GM20000 (cell line): Measurements from ENCODE around the gene SPRR2D.
"Not testable (repeated sequence)": the region's sequence is repeated elsewhere in the genome, so short reads cannot be mapped to it uniquely, and the experiment has no call there.

Experiments used
- DNase-seq: peaks from one replicate; pipeline ENCODE4 v3.0.0; 2012; ENCODE audit warnings: low spot score
- TF ChIP-seq, protein P1 (sequence below): IDR thresholded peaks from 2 replicates; pipeline ENCODE4 v1.5.1; 2012; ENCODE audit warnings: mild to moderate bottlenecking, control low read depth; ENCODE audit errors: extremely low read depth, missing control alignments

SPRR2D gene

DNA sequence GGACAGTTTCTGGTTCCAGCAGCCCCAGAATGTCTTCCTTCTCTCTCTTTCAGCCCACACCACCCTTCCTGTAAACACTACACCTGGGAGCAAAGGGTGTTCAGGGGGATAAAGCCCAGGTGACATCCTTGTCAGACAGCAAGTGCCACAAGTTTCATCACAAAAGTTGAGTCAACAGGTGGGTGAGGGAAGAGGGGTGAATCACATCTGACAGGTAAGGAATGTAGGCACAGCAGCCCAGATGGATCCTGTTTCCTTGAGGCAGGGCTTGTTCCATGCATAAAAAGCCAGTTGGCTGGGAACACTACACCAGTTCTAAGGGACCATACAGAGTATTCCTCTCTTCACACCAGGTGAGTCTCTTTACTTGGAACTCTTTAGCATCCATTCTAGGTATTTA lies 10.0 kb downstream of the SPRR2D start, which contains the start of gene SPRR1B:
TSS of gene SPRR1B (plus strand) at position 309 of the 400 bp plus-strand sequence. CDS start 1,143 bp downstream, outside the sequence.
- no peak for DNase-seq
- TF ChIP-seq, protein P1, sequence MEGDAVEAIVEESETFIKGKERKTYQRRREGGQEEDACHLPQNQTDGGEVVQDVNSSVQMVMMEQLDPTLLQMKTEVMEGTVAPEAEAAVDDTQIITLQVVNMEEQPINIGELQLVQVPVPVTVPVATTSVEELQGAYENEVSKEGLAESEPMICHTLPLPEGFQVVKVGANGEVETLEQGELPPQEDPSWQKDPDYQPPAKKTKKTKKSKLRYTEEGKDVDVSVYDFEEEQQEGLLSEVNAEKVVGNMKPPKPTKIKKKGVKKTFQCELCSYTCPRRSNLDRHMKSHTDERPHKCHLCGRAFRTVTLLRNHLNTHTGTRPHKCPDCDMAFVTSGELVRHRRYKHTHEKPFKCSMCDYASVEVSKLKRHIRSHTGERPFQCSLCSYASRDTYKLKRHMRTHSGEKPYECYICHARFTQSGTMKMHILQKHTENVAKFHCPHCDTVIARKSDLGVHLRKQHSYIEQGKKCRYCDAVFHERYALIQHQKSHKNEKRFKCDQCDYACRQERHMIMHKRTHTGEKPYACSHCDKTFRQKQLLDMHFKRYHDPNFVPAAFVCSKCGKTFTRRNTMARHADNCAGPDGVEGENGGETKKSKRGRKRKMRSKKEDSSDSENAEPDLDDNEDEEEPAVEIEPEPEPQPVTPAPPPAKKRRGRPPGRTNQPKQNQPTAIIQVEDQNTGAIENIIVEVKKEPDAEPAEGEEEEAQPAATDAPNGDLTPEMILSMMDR: no peak

DNA sequence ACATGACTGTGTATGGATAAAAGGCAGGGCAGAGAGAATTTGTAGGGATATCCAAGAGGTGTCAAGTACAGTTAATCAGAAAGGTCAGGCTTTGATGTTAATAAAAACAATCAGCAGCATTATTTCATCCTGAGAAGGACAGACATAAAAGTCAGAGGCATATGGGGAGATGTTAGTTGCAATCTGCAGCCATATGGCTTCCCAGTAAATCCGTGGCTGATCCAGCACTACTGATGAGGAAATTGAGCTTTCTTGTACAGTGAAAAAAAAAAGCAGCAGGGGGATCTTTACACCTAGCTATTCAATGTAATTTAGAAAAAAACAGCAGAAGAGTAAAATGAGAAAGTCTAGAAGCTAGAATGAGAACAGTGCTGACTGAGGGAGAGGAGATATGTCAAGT lies 12.2 kb downstream of the SPRR2D start:
- no peak for DNase-seq
- TF ChIP-seq, protein P1: no peak

DNA sequence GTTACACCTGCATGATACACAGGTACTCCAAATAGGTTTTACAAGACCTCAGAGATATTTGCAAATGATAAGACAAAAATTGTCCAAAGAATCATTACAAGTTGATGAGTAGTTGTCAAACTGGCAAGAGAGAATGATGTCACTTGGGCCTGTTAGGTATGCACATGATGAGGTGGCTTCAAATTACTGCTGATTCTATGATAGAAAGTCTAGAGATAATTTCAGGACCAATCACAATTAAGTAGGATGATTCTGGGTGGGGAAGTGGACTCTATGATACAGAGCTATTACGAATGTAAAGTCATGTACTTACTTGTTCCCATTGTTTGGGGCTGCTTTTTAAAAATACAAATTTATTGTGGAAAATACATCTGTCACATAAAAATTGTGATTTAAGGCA lies 15.1 kb downstream of the SPRR2D start:
- no peak for DNase-seq
- TF ChIP-seq, protein P1: no peak

DNA sequence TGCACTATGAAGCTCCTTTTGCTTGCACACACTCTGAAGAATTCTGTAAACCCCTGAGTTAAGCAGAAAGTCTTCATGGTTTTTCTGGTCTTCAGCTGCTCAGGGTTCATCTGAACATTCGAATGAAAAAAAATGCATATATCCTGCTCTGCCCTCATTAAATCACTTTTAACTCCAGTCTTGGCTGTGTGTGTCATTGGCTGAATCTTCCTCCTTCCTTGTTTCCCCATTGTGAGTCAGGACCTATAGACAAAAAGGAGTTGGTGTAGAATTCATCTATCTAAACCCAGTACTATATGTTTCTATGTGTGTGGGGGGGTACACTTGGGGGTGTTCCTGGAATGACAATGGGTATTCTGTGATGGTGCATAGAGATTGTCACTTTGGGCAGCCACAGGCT lies 16.5 kb downstream of the SPRR2D start:
- DNase-seq: no peak
- TF ChIP-seq, protein P1: no peak

DNA sequence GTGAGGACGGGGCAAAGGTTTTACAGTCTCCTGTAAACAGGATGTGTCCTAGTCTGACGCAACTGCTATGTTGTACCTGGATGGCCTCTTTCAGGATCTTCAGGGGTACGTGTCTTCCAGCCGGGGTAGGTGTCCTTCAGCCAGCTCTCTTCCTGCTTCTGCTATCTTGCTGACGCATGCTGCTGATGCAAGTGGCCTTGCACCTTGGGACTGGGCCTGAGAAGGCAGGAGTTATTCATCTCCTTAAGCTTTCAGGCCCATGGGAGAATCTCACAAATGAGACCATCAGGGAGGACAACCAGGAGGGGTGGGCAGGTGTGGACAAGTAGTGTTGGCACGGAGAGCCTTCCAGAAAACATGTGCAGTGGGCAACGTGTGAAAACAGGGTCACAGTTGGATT lies 17.8 kb downstream of the SPRR2D start:
- TF ChIP-seq, protein P1: no peak
- no peak for DNase-seq

DNA sequence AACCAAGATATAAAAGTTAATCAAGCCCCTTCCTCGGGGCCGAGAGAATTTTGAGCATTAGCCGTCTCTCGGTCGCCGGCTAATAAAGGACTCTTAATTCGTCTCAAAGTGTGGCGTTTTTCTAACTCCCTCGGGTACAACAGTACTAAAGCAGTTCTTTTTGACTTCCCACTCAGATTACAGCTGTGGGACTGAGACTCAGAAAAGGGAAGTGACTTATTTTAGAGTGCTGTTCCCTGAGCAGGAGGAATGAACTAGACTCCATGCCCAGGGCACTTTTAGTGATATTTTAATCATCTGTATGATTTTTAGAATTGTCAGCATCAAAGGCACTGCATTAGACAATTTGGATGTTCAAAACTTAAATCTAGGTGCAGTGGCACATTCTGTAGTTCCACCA lies 18.6 kb downstream of the SPRR2D start:
- not testable (repeated sequence) for DNase-seq

DNA sequence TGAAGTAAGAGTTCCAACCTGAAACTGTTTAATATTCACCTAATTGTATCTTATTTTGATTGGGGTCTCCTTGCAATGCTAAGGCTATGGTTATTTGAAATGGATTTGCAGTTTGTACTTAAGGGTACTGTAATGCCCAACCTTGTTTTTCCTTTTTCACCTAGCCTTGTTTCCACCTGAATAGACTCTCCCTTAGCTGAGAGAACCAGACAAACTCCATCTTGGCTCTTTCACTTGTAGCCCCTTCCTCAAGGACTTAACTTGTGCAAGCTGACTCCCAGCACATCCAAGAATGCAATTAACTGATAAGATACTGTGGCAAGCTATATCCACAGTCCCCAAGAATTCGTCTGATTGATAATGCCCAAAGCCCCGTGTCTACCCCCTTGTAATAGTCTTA lies 19.1 kb downstream of the SPRR2D start:
- not testable (repeated sequence) for DNase-seq

DNA sequence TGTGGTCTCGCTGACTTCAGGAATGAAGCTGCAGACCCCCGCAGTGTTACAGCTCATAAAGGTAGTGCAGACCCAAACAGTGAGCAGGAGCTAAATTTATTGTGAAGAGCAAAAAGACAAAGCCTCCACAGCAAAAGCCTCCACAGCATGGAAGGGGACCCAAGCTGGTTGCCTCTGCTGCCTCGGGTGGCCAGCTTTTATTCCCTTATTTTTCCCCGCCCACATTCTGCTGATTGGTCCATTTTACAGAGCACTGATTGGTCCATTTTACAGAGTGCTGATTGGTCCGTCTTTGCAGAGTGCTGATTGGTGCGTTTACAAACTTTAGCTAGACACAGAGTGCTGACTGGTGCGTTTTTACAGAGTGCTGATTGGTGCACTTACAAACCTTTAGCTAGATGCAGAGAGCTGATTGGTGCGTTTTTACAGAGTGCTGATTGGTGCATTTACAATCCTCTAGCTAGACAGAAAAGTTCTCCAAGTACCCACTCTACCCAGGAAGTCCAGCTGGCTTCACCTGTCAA lies 29.6 kb downstream of the SPRR2D start:
- not testable (repeated sequence) for DNase-seq

DNA sequence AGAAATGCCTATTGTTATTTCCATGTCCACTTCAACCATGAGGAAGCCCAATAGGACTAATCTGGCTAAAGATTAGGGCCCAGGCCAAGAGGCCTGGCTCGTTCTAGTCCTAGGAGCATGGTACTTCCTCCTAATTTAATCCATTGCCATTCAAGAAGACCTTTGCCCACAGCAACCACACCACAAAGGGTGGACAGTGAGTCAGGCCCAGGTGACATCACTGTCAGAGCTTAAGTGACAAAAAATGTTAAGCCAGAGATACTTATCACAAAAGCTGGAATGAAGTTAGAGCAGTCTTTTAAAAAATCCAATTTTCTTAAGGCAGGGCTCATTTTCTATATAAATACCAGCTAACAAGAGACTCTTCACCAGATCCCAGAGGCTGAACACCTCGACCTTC lies 39.5 kb downstream of the SPRR2D start, which contains the start of gene SPRR3:
TSS of gene SPRR3 (plus strand) at position 368 of the 400 bp plus-strand sequence. CDS start 1,272 bp downstream, outside the sequence.
- TF ChIP-seq, protein P1: no peak
- no peak for DNase-seq
